Body of pancreas (tissue), 4 donors: ENCODE data around the gene MOCS1. TPM values are rescaled to one million over a fixed set of nuclear protein-coding genes. Genes with fewer than 3 reads are reported as not detected.

Experiments used
- ATAC-seq: fragments of 150-250 bp; one replicate; pipeline ENCODE4 v1.9.1; 2016
- DNase-seq, 4 donors: peaks; one replicate each; pipeline ENCODE4 v3.0.0-alpha.2; 2019
- H3K27ac ChIP-seq, 4 donors: fragments of 200-600 bp; sonication (generic); 1 replicate in 3 of 4; 2 replicates in 1 of 4; pipeline versions ENCODE4 v1.5.1 to v1.6.1; 2016 to 2019; ENCODE audit warnings: mild to moderate bottlenecking in 1 of 4, mixed read lengths in 1 of 4, moderate library complexity in 1 of 4
- H3K27me3 ChIP-seq, 2 donors: fragments of 200-600 bp; sonication (generic); one replicate each; pipeline ENCODE4 v1.6.0; 2016; ENCODE audit warnings: mild to moderate bottlenecking in 1 of 2
- H3K36me3 ChIP-seq, 2 donors: fragments of 200-600 bp; sonication (generic); replicated peaks in 1 of 2; 2 replicates each; pipeline ENCODE4 v1.5.1; 2016; ENCODE audit warnings: low read depth in 2 of 2; ENCODE audit not compliant: insufficient read depth in 1 of 2
- H3K4me1 ChIP-seq: fragments of 200-600 bp; sonication (generic); one replicate; pipeline ENCODE4 v1.6.0; 2016
- H3K4me3 ChIP-seq, 2 donors: fragments of 200-600 bp; sonication (generic); 1 replicate in 1 of 2; 2 replicates in 1 of 2; pipeline ENCODE4 v1.5.1; 2016 to 2019
- H3K9me3 ChIP-seq, 3 donors: fragments of 200-600 bp; sonication (generic); 1 replicate in 2 of 3; 2 replicates in 1 of 3; pipeline ENCODE4 v1.5.1; 2016
- POLR2A ChIP-seq, 3 donors: fragments of 450-650 bp; IDR thresholded peaks; one replicate each; pipeline ENCODE4 v1.6.1; 2016; ENCODE audit warnings: antibody characterized with exemption in 3 of 3, mild to moderate bottlenecking in 2 of 3
- WGBS, 2 donors: methylation state at CpG; one replicate each; pipeline ENCODE4 v1.1.5; 2017; 5-methylcytosine and 5-hydroxymethylcytosine counted together
- intact Hi-C: fragments of 100-400 bp; cut with DNase I; formaldehyde crosslinking; loops from one replicate; pipeline ENCODE4 v1.15.1; 2023
- total RNA-seq, 2 donors: library from RNA; depleted of rRNA; stranded (reverse); fragments of >200 nt; gene quantifications; one replicate each; pipeline ENCODE4 v1.1.0, GENCODE V29; 2016
- TF ChIP-seq, protein P1 (sequence below), 7 experiments: fragments of 450-650 bp in 4 of 7; fragments of 200-600 bp in 3 of 7; sonication (generic) in 3 of 7; IDR thresholded peaks; one replicate each; pipeline ENCODE4 v1.5.1; 2016 to 2019; ENCODE audit warnings: antibody characterized with exemption in 7 of 7

MOCS1 gene
- total RNA-seq, 2 donors from 2014 or later = 15.0 to 21.1 TPM

DNA sequence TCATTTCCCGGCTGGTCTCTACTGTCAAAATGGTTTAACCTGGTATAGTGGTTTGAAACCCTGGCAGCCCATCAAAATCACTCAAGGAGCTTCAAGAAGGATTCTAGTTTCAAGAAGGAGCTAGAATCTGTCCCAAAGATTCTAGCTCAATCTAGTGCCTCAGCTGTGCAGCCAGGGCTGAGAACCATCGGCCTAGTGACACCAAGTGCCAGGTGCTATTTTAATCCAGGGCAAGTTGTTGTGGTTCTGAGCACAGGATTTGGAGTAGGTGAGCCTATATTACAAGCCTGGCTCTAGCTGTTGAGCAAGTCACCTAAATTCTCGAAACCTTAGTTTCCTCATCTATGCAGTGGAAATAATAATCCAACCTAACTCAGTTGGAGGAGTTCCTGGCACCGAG lies 3.7 kb downstream of the MOCS1 start:
- 66 to 72% methylated on average over 4 of the region's 4 CpGs for WGBS, 2 donors
- no peak overlapping the region for H3K4me3 ChIP-seq
- no peaks in the 10 kb centered on the region for H3K27me3 ChIP-seq
- TF ChIP-seq, protein P1, sequence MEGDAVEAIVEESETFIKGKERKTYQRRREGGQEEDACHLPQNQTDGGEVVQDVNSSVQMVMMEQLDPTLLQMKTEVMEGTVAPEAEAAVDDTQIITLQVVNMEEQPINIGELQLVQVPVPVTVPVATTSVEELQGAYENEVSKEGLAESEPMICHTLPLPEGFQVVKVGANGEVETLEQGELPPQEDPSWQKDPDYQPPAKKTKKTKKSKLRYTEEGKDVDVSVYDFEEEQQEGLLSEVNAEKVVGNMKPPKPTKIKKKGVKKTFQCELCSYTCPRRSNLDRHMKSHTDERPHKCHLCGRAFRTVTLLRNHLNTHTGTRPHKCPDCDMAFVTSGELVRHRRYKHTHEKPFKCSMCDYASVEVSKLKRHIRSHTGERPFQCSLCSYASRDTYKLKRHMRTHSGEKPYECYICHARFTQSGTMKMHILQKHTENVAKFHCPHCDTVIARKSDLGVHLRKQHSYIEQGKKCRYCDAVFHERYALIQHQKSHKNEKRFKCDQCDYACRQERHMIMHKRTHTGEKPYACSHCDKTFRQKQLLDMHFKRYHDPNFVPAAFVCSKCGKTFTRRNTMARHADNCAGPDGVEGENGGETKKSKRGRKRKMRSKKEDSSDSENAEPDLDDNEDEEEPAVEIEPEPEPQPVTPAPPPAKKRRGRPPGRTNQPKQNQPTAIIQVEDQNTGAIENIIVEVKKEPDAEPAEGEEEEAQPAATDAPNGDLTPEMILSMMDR (IDR thresholded peaks at IDR 0.05) = no peak
- TF ChIP-seq POLR2A (IDR thresholded peaks at IDR 0.05) = no peak
- peaks cover 46% of the 10 kb centered on the region for H3K4me1 ChIP-seq
- intact Hi-C loops = no loop called here
- H3K36me3 ChIP-seq = no peaks in the 10 kb centered on the region
- H3K27ac ChIP-seq = peak overlapping the region in 2 of 4 donors; percentile 7 to 34
- no peaks in the 10 kb centered on the region for H3K9me3 ChIP-seq
- no peak for ATAC-seq
- no peak for DNase-seq

DNA sequence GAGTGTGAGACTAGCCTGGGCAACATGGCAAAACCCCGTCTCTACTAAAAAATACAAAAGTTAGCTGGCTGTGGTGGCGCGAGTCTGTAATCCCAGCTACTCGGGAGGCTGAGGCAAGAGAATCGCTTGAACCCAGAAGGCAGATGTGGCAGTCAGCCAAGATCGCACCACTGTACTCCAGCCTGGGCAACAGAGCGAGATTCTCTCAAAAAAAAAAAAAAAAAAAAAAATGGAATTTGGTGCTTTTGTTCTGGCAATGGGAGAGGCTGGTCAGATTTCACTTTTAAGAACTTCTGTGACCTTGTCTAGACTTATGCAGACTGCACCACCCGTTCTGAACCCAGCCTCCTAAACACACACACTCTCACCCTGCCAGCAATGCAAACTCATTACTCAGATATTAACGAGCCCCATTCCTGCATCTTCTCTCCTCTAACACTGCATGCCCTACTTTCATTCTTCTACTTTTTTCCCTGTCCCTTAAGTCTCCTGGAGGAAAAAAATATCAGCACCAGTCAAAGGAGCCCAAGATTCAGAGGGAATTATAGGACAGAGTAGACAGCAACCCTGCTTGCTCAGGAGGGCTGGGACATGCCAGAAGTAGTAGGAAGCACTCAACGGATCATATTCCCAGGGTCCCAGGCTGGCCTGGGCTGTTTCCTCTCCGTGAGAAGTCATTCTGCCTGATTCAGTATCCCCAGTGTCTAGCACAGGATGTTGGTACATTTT lies 4.4 kb downstream of the MOCS1 start:
- peaks cover 50% of the 10 kb centered on the region for H3K4me1 ChIP-seq
- no peaks in the 10 kb centered on the region for H3K27me3 ChIP-seq
- TF ChIP-seq, protein P1 (IDR thresholded peaks at IDR 0.05) = no peak
- no peak for TF ChIP-seq POLR2A (IDR thresholded peaks at IDR 0.05)
- H3K4me3 ChIP-seq = no peak overlapping the region
- DNase-seq (no peak), ATAC-seq (no peak)
- intact Hi-C loops = no loop called here
- H3K36me3 ChIP-seq = no peaks in the 10 kb centered on the region
- WGBS, 2 donors = 56 to 59% methylated on average over 10 to 11 of the region's 11 CpGs
- H3K9me3 ChIP-seq = no peaks in the 10 kb centered on the region
- peak overlapping the region in 2 of 4 donors; percentile 7 to 34 for H3K27ac ChIP-seq

DNA sequence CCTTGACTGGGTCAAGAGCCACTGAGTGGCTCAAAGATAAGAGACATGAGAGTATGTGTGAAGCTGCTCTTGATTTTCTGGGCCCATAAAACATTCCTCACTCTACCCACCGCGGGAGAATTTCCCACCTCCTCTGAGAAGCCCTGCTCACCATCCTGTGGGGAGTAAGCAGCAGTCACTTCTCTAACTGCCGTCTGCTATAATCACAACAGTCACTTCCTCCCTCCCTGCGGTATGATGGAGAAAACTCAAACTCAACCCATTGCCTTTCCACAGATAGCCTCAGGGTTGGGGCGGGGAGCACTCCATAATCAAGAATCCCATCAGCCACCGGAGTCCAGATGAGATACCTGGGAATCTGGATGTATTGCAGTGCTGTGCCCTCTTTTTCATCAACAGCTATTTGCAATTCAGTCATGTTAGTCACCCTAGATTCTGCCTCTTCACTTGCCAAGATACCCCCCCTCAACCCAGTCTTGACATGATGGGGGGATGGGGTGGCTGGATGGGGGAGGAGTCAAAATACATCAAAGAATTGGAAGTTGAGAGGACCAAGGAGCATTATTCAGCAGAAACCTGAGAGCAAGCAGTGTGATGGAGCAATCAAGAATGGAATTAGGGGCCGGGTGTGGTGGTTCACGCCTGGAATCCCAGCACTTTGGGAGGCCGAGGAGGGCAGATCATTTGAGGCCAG lies 5.1 kb downstream of the MOCS1 start:
- H3K4me1 ChIP-seq = peaks cover 57% of the 10 kb centered on the region
- H3K36me3 ChIP-seq = no peaks in the 10 kb centered on the region
- H3K9me3 ChIP-seq = no peaks in the 10 kb centered on the region
- no peak overlapping the region for H3K4me3 ChIP-seq
- WGBS, 2 donors = 85% methylated on average over 9 of the region's 9 CpGs
- no peaks in the 10 kb centered on the region for H3K27me3 ChIP-seq
- no peak for DNase-seq
- no peak for ATAC-seq
- H3K27ac ChIP-seq = no peak overlapping the region
- intact Hi-C loops = no loop called here
- TF ChIP-seq, protein P1 (IDR thresholded peaks at IDR 0.05) = no peak
- no peak for TF ChIP-seq POLR2A (IDR thresholded peaks at IDR 0.05)

DNA sequence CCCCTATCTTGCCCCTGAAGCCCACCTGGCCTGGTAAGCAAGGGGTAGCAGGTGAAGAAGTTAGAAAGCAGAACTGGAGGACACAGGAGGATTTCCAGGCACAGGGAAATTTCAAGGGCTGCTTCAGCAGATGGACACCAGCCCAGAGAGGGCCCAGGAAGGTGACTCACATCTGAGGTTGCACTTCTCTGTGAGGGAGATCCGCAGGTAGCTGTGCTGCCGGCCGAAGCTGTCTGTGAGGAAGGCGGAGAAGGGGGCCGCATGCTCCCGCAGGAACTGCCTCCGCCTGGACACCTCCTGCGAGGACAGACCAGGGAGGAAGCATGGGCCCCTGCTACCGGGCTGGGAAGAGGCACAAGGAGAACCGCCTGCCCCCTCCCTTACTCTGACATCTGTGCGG lies 7.1 kb downstream of the MOCS1 start:
- H3K27ac ChIP-seq = peak overlapping the region in 1 of 4 donors; percentile 8
- TF ChIP-seq, protein P1 (IDR thresholded peaks at IDR 0.05) = no peak
- no peak for TF ChIP-seq POLR2A (IDR thresholded peaks at IDR 0.05)
- 83 to 91% methylated on average over 1 to 11 of the region's 11 CpGs for WGBS, 2 donors
- no peak overlapping the region for H3K4me3 ChIP-seq
- intact Hi-C loops = no loop called here
- no peaks in the 10 kb centered on the region for H3K36me3 ChIP-seq
- ATAC-seq (no peak), DNase-seq (peak in 1 of 4 donors; percentile 33)
- H3K27me3 ChIP-seq = no peaks in the 10 kb centered on the region
- no peaks in the 10 kb centered on the region for H3K9me3 ChIP-seq
- H3K4me1 ChIP-seq = peaks cover 60% of the 10 kb centered on the region
